ENCODE results near the gene SDK1. TPM values are rescaled to one million over a fixed set of nuclear protein-coding genes. Genes with fewer than 3 reads are reported as not detected.

SDK1 gene
- total and polyA plus RNA-seq, 2 donors, result 9.8 to 15.1 TPM

DNA sequence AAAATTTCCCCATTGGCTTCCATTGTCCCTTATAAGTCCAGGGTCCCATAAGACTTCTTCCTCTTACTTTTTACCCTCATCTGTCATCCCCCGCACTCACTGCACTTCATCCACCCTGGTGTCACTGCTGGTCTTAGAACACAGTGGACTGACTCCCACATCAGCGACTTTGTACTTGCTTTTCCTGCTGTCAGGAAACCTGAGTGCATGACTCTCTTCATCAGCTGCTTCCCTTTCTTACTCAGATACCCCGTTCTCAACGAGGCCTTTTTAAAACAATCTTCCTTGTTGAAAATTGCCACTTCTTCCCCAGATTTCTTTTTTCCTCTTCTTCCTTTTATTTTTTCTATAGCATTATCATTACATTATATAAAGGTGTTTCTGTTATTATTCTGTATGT lies 305.4 kb downstream of the SDK1 start:
- Histone ChIP-seq H3K36me3 (ENCODE audit: insufficient read depth) (no peaks in the 10 kb centered on the region), H3K4me1 (ENCODE audit: insufficient read depth) (no peaks in the 10 kb centered on the region), H3K27ac (ENCODE audit: low read depth) (no peak overlapping the region), H3K4me3 (ENCODE audit: low read depth, low read length) (no peak overlapping the region)
- no peak for DNase-seq (ENCODE audit: extremely low spot score)
- 77% methylated on average over 4 of the region's 4 CpGs for whole genome bisulfite sequencing

DNA sequence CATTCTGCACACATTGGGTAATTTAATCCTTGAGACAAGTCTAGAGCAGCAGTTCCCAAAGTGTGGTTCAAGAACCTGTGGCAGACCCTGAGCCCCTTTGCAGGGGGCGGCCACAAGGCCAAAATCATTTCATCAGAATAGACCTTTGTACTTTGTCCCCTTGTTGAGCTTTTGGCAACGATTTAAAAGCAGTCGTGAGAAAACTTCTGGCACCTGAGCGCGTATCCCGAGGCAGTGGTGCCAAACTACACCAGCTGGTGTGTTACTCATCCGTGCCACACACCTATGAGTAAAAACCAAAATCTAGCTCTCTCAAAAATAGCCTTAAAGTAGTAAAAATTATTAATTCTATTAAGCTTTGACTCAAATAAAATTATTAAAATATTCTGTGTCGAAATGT lies 306.8 kb downstream of the SDK1 start:
- Histone ChIP-seq H3K36me3 (ENCODE audit: insufficient read depth) (no peaks in the 10 kb centered on the region), H3K4me3 (ENCODE audit: low read depth, low read length) (no peak overlapping the region), H3K4me1 (ENCODE audit: insufficient read depth) (no peaks in the 10 kb centered on the region), H3K27ac (ENCODE audit: low read depth) (no peak overlapping the region)
- DNase-seq (ENCODE audit: extremely low spot score), result no peak
- 92% methylated on average over 8 of the region's 8 CpGs for WGBS

- H3K4me1 ChIP-seq (ENCODE audit: insufficient read depth), result no peaks in the 10 kb centered on the region
- no peaks in the 10 kb centered on the region for H3K36me3 ChIP-seq (ENCODE audit: insufficient read depth)
- no peak overlapping the region for H3K27ac ChIP-seq (ENCODE audit: low read depth)
- no peak overlapping the region for H3K4me3 ChIP-seq (ENCODE audit: low read depth, low read length)
- no peak for DNase-seq (ENCODE audit: extremely low spot score)
- WGBS, result 86% methylated on average over 8 of the region's 8 CpGs
Observed at GRCh38 chr7:3616306-3616705, 315.3 kb downstream of the SDK1 start.

DNA sequence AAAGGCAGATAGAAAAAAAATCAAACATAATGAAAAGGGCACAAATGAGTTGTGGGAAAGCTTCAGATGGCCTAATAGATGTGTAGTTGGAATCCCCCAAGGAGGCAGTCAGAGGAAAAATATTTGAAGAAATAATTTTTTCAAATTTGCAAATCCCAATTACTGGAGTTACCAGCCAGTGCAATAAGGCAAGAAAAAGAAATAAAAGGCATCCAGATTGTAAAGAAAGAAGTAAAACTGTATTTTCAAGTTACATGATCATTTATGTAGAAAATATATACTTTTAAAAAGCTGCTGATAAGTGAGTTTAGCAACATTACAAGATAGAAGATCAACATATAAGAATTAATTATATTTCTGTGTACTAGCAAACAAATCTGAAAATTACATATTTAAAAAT lies 329.0 kb downstream of the SDK1 start:
- Histone ChIP-seq H3K4me1 (ENCODE audit: insufficient read depth) (no peaks in the 10 kb centered on the region), H3K27ac (ENCODE audit: low read depth) (no peak overlapping the region), H3K36me3 (ENCODE audit: insufficient read depth) (no peaks in the 10 kb centered on the region), H3K4me3 (ENCODE audit: low read depth, low read length) (no peak overlapping the region)
- no peak for DNase-seq (ENCODE audit: extremely low spot score)

GRCh38 chr7:3634396-3634795 lies 333.3 kb downstream of the SDK1 start:
- DNase-seq (ENCODE audit: extremely low spot score), result no peak
- Histone ChIP-seq H3K4me3 (ENCODE audit: low read depth, low read length) (no peak overlapping the region), H3K4me1 (ENCODE audit: insufficient read depth) (no peaks in the 10 kb centered on the region), H3K36me3 (ENCODE audit: insufficient read depth) (no peaks in the 10 kb centered on the region), H3K27ac (ENCODE audit: low read depth) (no peak overlapping the region)

- Histone ChIP-seq H3K4me3 (ENCODE audit: low read depth, low read length) (no peak overlapping the region), H3K4me1 (ENCODE audit: insufficient read depth) (no peaks in the 10 kb centered on the region), H3K27ac (ENCODE audit: low read depth) (no peak overlapping the region), H3K36me3 (ENCODE audit: insufficient read depth) (no peaks in the 10 kb centered on the region)
- 82% methylated on average over 6 of the region's 6 CpGs for WGBS
- DNase-seq (ENCODE audit: extremely low spot score), result no peak
Observed at GRCh38 chr7:3636131-3636860, 335.2 kb downstream of the SDK1 start.

DNA sequence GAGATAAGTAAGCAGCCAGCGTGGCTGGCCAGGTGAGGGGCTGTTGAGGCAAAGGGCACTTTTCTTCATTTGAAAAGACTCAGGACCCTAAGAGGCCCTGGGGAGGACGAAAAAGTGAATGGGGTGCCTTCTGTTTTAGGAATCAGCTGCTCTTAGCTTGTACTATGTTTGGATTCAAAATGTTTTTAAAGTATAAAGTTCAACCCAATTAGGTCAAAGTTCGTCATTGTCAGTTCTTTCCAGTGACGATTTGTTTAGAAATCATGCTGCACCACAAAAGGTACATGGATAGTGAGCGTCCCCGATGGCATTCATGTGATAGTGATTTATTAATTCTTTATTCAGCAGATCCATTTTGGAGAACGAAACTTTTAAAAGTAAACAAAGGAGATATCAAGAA lies 338.2 kb downstream of the SDK1 start:
- no peak for DNase-seq (ENCODE audit: extremely low spot score)
- Histone ChIP-seq H3K36me3 (ENCODE audit: insufficient read depth) (no peaks in the 10 kb centered on the region), H3K4me3 (ENCODE audit: low read depth, low read length) (no peak overlapping the region), H3K27ac (ENCODE audit: low read depth) (no peak overlapping the region), H3K4me1 (ENCODE audit: insufficient read depth) (no peaks in the 10 kb centered on the region)
- WGBS, result 51% methylated on average over 7 of the region's 7 CpGs

DNA sequence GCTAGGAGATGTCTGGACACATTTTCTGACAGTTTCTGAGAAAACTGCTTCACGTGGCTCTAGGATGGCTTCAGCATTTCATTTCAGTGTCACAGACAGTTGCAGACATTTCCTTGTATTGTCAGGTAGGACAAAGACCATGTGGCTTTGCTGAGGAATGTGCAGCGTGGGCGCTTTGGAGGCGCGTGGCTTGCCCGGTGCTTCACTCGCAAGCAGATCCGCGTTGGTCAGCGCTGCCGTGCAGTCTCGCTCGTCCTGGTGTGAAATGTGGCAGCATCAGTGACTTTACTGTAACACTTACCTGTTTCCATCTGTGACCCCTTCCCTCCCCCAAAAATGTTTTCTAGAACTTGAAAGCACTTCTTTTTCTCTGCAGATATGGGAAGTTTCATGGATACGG lies 340.5 kb downstream of the SDK1 start:
- no peak for DNase-seq (ENCODE audit: extremely low spot score)
- 80% methylated on average over 14 of the region's 14 CpGs for WGBS
- Histone ChIP-seq H3K4me3 (ENCODE audit: low read depth, low read length) (no peak overlapping the region), H3K36me3 (ENCODE audit: insufficient read depth) (no peaks in the 10 kb centered on the region), H3K4me1 (ENCODE audit: insufficient read depth) (no peaks in the 10 kb centered on the region), H3K27ac (ENCODE audit: low read depth) (no peak overlapping the region)

DNA sequence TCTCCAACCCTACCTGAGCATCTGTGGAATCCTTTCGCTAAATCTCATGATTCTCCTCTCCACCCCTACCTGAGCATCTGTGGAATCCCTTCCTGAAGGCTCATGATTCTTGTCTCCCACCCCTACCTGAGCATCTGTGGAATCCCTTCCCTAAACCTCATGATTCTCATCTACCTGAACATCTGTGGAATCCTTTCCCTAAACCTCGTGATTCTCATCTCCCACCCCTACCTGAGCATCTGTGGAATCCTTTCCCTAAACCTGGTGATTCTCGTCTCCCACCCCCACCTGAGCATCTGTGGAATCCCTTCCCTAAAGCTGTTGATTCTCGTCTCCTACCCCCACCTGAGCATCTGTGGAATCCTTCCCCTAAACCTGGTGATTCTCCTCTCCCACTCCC lies 342.0 kb downstream of the SDK1 start:
- Histone ChIP-seq H3K4me1 (ENCODE audit: insufficient read depth) (no peaks in the 10 kb centered on the region), H3K36me3 (ENCODE audit: insufficient read depth) (no peaks in the 10 kb centered on the region), H3K27ac (ENCODE audit: low read depth) (no peak overlapping the region), H3K4me3 (ENCODE audit: low read depth, low read length) (no peak overlapping the region)
- 86% methylated on average over 4 of the region's 4 CpGs for WGBS
- DNase-seq (ENCODE audit: extremely low spot score), result no peak

DNA sequence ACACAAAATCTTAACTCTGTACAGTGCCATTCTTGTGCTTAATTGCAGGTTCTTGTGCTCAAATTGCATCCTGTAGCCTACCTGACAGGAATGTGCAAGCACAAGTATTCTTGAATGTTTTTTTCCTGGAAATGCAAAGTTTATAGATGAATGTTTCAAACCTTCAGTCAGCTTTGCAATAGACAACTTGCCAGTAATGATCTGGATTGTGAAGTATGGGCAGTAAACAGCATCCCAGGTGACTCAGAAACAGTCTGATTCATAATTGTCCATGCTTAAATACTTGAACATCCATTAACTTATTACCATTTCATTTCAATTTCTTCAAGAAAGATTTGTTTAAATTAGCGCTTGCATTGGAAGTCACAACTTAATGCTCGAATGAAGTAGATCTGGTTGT lies 347.2 kb downstream of the SDK1 start:
- WGBS, result 94% methylated on average over 2 of the region's 2 CpGs
- no peak for DNase-seq (ENCODE audit: extremely low spot score)
- Histone ChIP-seq H3K27ac (ENCODE audit: low read depth) (no peak overlapping the region), H3K4me3 (ENCODE audit: low read depth, low read length) (no peak overlapping the region), H3K4me1 (ENCODE audit: insufficient read depth) (no peaks in the 10 kb centered on the region), H3K36me3 (ENCODE audit: insufficient read depth) (no peaks in the 10 kb centered on the region)

- DNase-seq (ENCODE audit: extremely low spot score), result no peak
- Histone ChIP-seq H3K4me3 (ENCODE audit: low read depth, low read length) (no peak overlapping the region), H3K36me3 (ENCODE audit: insufficient read depth) (no peaks in the 10 kb centered on the region), H3K4me1 (ENCODE audit: insufficient read depth) (no peaks in the 10 kb centered on the region), H3K27ac (ENCODE audit: low read depth) (no peak overlapping the region)
- 94% methylated on average over 2 of the region's 2 CpGs for WGBS
Observed at GRCh38 chr7:3649250-3649649, 348.2 kb downstream of the SDK1 start.

DNA sequence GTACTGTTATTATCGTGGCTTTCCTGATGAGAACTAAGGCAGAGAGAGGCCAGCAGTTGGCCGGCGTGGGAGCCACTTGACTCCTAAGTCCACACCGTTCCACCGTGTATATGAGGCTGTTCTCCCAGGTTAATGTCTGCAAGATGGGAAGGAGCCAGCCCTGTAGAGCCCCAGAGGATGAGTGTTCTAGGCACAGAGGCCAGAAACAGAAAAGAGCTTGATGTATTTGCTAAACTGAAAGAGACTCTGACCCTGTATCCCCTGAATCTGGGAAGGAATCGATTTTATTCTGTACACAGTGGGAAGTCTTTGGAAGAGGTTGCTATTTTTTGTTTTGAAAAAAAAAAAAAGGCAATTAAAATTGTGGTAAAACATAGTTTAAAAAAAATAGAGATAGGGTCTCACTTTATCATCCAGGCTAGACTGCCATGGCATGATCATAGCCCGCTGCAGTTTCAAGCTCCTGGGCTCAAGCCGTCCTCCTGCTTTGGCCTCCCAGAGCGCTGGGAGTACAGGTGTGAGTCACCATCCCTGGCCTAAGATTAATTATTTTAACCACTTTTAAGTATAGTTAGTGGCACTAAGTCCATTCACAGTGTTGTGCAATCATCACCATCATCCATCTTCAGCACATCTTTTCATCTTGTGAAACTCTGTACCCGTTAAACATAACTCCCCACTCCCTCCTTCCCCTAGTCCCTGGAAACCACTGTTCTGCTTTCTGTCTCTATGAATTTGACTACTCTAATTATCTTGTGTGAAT lies 348.8 kb downstream of the SDK1 start:
- Histone ChIP-seq H3K4me1 (ENCODE audit: insufficient read depth) (no peaks in the 10 kb centered on the region), H3K27ac (ENCODE audit: low read depth) (no peak overlapping the region), H3K36me3 (ENCODE audit: insufficient read depth) (no peaks in the 10 kb centered on the region), H3K4me3 (ENCODE audit: low read depth, low read length) (no peak overlapping the region)
- WGBS, result 93% methylated on average over 10 of the region's 10 CpGs
- no peak for DNase-seq (ENCODE audit: extremely low spot score)

DNA sequence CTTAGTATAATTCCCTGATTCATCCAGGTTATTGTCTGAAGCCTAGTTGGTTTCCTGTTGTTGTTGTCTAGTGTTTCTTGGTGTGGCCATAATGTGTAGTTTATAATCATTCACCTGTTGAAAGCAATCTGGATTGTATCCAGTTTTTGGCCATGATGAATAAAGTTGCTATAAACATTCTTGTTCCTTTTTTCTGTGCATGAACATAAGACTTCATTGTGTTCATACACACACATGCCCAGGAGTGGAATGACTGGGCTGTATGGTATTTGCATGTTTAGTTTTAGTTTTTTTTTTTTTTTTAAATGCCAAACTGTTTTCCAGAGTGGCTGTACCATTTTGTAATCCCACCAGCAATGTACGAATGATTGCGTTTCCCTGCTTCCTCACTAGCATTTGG lies 349.8 kb downstream of the SDK1 start:
- DNase-seq (ENCODE audit: extremely low spot score), result no peak
- 92% methylated on average over 2 of the region's 2 CpGs for WGBS
- H3K4me1 ChIP-seq (ENCODE audit: insufficient read depth), result no peaks in the 10 kb centered on the region
- H3K36me3 ChIP-seq (ENCODE audit: insufficient read depth), result no peaks in the 10 kb centered on the region
- H3K27ac ChIP-seq (ENCODE audit: low read depth), result no peak overlapping the region
- H3K4me3 ChIP-seq (ENCODE audit: low read depth, low read length), result no peak overlapping the region

- no peak for DNase-seq (ENCODE audit: extremely low spot score)
- 92% methylated on average over 7 of the region's 7 CpGs for WGBS
Observed at GRCh38 chr7:3655635-3656034, 354.6 kb downstream of the SDK1 start.

More at GRCh38 chr7:3655635-3656034, 354.6 kb downstream of the SDK1 start:
- Histone ChIP-seq H3K4me1 (ENCODE audit: insufficient read depth) (no peaks in the 10 kb centered on the region), H3K27ac (ENCODE audit: low read depth) (no peak overlapping the region), H3K36me3 (ENCODE audit: insufficient read depth) (no peaks in the 10 kb centered on the region), H3K4me3 (ENCODE audit: low read depth, low read length) (no peak overlapping the region)
